NT2/D1 (cell line): ENCODE data around the gene PRMT7.

Experiments used
- SUZ12 ChIP-seq: IDR thresholded peaks from 2 replicates; pipeline ENCODE4 v1.6.1; 2011; ENCODE audit not compliant: insufficient read length, insufficient read depth; ENCODE audit errors: extremely low read depth
- YY1 ChIP-seq: IDR thresholded peaks from 2 replicates; pipeline ENCODE4 v1.6.1; 2011; ENCODE audit not compliant: insufficient read length, insufficient read depth
- ZNF274 ChIP-seq: IDR thresholded peaks from 2 replicates; pipeline ENCODE4 v1.6.1; 2011; ENCODE audit warnings: mild to moderate bottlenecking, low read depth, low read length

DNA sequence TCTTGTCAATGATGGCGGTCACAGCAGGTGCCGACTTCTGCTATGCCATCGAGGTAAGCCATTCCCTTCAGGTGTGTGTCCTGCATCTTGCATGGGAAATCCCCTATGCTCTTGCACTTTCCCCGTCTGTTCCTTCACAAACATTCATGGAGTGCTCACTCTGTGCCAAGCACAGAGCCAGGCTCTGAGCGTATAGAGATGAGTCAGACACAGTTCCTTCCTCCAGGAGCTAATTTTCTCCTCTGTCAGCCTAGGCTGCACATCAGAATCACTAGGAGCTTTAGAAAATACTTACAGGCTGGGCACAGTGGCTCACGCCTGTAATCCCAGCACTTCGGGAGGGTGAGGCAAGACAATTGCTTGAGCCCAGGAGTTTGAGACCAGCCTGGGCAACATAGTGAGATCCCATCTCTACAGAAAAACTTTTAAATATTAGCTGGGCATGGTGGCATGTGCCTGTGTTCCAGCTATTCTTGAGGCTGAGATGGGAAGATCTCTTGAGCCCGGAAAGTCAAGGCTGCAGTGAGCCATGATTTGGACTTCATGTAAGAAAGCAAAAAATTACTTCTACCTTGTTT, 14.1 kb downstream of the PRMT7 start:
- TF ChIP-seq YY1, result no peak
- TF ChIP-seq ZNF274, result no peak
- TF ChIP-seq SUZ12, result no peak
